DMS53 treated with DMSO at 0.1 percent for 48 hours (cell line): ENCODE data around the gene SELENOO.

Experiments
- DNase-seq: peaks from one replicate; lab custom pipeline; 2025; ENCODE audit not compliant: unreplicated experiment; lab: John Stamatoyannopoulos, UW

The SELENOO gene

DNA sequence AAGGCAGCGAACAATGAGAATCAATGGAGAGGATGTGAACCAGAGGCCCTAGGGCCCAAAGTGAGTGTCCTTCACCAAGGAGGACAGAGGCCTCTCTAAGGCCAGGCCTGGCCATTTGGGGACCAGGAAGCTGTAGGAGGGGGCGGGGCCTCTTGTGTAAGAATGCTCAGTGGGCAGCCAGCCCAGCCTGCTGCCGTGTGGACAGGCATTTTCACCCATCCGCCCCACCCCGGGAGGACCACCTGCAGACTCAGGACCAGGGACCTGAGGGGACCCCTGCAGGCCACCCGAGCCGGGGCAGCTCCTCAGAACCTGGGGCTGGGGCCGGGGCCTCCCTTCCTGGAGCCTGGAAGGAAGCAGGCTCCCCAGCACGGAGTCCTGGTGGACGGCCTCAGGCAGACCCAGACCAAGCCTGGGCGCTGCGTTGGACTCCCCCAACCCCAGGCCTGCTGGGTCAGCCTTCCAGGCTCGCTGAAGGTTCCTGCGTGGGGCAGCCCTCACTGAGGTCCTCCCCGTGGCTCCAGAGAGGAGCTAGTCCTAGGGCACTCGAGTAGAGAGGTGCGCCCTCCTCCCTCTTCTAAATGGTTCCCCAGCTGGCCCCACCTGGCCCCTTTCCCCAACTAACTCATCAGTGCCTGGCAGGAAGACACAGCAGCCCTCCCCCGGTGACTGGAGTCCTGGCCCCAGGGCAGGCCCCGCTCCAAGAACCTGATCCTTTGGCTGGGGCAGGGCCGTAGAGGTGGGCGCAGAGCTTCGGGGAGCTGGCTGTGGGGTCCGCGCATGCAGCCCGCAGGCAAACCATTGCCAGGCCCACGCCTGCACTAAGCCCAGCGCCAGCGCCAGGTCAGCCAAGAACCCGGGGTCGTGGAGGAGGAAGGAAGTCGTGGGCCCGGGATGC is 16.6 kb upstream of the SELENOO start:
- DNase-seq: no peak

DNA sequence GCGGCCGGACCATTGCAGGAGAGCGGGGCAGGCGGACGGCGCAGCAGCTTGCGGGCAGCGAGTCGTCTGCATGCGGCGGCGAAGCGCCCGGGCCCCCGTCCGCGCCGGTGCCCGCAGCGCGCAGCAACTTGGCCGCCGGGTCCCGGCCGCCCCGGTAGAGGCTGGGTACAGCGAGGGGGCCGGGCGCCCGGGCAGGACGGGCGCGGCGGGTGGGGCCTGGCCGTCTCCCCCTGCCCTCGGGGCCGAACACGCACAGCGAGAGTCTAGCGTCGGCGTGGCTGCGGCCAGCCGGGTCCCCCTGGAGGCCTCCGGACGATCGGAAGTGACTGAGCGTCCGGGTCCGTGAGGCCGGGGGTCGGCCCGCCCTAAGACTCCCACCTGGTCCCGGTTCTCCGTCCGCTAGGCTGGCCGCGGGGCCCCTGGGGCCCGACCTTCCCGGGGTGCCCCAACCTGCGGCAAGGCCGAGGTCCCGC is 15.9 kb upstream of the SELENOO start:
- DNase-seq: no peak

DNA sequence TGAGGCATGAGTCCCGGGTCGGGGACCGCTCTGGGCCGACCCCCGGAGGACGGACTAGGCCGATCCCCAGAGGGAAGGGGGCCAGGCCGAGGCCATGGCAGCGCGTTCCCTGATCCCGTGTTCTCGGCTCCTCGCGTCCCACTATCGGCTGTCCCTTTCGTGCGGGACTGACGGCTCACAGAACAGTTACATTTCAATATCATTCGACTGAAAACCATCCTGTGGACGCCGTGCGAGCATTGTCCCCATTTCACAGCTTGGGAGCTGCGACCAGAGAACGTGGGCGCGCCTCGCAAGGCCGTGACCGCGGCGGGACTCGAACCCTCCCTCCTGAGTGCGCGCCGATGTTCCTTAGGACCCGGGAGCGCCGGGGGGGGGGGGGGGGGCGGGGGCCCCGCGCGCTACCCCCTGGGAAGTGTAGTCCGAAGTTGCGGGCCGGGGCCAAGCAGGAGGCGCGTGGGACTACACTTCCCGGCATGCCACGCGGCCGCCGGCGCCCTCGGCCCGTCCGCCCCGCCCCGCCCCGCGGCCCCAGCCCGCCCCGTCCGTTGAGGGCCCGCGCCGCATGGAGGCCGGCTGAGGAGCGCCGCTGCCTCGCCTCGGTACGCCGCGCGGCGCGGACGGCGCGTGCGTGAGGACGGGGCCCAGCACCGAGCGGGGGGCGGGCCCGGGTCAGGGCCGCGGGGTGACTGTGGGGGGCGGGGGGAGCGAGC is 15.3 kb upstream of the SELENOO start, which contains the start of gene TRABD:
TRABD (plus strand) TSS at position 539 of the 713 bp plus-strand sequence. CDS start 7,148 bp downstream, outside the sequence.
- DNase-seq: peak; percentile 53

DNA sequence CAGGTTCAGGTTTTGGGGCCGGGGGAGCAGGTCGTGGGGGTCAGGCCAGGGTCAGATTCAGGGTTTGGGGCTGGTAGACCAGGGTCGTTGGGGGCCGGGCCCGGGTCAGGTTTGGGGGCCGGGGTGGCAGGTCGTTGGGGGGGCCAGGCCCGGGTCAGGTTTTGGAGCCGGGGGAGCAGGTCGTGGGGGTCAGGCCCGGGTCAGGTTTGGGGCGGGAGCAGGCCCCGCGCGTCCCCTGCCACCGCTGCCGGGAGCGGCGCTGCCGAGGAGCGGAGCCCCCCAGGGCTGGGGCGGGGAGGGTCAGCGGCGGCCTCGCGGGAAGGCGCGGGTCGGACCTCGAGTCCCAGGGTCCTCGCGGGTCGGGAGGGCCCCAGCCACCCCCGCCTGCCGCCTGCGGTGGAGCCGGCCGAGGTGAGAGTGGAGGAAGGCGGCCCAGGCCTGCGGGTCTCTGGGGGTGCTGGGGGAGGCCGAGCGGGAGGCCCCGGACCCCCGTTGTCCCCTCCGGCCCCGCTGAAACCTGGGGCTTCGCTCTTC is 14.6 kb upstream of the SELENOO start:
- no peak for DNase-seq

DNA sequence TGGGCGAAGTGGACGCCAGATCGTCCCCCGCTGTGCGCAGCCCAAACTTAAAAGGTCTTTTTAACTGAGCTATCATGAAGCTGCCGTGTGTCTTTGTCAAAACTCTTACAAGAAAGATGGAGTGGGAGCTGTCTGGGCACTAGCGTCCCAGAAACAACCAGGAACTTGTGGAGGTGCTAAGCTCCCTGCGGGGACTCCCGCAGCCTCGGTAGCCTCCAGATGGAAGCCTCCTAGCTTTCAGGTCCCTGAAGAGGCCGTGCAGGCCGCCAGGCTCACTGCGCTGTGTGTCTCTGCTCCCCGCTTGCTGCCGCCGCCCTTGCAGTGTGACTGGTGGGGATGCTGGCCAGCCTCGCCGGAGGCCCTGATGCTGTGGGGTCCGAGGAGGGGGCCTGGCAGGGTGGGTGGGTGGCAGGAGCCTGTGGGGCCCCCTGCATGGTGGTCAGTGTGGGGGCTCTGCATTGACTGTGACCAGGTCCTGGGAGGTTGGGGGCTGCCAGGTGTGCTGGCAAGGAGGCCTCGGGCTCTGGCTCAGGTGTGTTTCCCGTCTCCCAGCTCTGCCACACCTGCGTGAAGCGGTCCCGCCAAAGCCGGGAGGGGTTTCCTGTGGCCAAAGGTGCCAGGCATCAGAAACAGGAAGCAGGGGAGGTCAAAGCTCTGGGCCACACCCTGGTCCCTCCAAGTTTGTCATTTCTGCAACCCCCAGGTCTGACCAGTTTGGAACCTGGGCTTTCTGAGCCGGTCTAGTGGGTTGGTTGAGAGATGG is 13.9 kb upstream of the SELENOO start:
- DNase-seq: no peak

DNA sequence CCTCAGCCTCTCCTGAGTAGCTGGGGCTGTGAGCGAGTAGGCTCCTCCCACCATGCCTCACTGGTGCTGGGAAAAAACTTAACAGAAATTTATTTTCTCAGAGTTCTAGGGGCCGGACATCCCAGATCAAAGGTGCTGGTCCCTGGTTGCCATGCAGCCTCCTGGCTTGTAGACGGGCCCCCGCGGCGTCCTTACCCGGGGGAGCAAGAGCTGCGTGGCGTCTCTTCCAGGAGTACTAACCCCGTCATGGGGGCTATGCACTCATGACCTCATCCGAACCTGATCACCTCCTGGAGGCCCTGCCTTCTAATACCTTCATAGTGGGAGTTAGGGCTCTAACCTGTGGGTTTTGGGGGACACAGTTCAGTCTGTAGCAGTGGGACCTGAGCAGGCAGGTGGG is 12.5 kb upstream of the SELENOO start:
- no peak for DNase-seq

DNA sequence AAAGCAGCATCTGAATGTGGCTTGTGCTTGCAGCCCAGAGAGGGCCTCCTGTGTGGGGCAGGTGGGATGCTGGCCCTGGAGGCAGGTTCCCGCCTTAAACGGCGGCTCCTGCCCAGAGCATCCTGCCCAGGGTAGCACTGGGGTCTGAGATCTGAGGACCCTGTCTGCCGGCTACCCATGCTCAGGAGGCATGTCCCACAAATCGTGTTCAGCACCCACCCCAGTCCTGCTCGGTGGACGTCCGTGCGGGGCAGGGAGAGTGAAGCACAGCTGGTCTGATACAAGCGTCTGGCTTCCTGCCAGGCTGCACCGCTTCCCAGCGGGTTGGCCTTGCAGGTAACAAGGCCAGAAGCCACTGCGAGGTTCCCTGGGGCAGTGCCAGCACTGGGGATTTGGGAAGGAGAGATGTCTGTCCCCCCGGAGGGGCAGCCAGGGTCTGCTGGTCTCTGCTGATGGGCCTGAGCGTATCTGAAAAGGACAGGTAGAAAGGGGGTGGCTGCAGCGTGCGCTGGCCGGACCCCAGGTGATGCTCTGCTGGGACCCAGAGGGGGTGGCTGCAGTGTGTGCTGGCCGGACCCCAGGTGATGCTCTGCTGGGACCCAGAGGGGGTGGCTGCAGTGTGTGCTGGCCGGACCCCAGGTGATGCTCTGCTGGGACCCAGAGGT is 11.5 kb upstream of the SELENOO start:
- DNase-seq: no peak

DNA sequence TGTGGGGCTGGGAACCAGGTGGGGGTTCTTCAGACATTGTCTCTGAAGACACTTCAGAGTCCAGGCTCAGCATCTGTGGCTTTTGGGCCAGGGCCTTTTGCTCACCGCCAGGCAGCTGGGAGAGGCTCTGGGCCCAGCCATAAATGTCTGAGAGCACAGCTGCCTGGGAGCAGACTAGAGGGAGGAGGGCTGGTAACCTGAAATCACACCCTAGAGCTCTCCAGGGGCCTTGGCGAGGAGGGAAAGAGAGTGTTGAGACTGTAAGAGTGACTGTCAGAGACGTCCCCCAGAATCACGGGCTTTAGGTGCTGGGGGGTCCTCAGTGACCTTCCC is 11.0 kb upstream of the SELENOO start:
- DNase-seq: no peak

DNA sequence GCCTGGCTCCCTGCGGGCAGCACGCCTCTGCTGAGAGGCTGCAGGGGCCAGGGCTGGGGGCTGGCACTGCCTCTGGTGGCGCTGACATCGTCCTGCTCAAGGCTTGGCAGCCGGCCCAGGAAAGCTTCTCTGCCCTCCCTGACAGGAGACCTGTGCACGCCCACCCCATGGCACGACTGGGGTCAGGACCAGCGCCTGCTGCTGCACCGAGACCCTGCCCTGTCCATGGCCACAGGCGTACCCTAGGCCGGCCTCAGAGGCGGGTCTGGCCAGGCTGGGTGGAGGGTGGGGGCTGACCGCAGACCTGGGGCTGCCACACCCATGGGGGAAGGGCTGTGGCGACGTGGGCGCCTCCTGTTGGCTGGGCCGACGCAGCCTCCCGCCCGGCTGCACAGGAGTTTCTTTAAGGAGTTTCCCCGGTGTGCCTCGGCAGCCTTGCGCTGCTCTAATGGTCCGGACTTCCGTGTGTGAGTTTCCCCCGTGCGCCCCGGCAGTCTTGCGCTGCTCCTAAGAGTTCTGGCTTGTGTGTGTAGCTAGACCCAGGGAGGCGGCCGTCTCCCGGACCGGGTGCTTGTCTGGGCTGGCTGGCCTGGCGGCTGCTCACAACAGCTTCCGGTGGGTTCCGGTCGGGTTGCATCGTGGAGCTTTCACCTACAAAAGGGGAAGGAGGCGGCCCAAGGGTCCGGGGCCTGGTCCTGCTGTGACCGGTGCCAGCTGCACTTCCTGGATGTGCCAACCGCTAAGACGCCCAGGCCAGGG is 10.4 kb upstream of the SELENOO start:
- DNase-seq: no peak

DNA sequence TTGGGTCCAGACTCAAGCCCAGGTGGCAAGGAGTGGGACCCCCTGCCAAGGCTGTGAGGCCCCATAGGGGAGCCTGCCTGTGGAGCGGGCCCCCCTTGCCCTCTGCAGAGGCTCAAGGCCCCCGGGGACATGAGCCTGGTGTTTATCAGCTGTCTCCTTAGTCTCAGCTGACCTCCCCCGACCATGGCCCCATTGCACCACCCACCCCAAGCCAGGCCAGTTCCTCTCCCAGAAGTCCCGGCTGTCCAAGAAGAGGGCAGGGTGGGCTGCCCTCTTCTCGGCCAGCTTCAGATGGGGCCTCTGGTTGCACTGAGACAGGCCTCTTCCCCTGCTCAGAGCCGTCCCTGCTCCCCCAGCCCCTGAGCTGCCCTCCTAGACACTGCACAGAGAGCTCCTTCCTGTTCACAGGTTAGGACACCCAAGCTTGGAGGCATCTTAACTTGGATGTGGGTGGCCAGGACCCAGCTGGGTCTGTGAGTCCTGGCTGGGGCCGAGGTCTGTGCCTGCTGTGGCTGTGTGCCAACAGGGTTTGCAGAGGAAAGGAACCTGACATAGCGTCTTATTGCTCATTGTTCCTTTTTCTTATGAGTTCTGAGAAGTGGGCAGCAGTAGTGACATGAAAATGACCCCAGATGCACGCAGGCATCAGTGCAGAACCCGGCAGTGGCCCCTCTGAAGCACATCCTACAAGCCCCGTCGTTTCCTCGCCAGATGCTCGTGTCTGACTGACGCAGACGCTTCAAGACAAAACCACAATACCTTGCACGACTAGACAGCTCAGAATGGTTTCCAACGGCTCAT is 9.7 kb upstream of the SELENOO start:
- no peak for DNase-seq

DNA sequence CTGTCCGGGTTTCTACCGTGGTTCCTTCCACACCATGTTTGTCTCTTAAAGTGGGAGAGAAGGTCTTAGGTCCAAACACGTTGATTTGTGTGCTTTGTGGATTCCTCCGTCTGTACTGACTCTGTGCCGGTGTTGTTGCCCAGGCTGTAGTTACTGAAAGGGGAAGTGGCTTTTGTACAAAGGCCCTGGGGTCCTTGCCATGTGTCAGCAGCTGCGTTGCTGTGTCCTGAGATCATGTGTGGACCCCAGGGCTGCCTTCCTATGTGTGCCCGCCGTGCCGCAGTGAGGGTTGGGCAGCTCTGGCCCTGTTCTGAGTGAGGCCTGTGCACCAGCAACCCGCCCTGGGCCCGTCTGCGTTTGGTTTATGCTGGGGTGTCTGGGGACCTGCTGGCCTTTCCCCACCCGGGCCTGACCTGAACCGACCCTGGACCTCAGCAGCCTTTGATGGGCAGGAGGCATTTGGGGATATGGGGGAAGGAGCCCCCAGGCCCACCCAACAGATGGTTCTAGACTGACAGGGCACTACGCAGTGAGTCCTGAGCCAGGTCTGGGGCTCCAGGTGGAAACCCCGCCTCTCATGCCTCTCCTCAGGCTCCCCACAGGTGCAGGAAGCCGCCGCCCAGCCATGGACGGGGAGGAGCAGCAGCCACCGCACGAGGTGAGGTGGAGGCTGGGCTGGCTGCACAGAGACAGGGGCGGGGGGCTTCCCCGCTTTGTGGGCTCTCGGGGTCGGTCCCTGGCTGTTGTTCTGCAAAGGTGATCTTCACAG is 8.2 kb upstream of the SELENOO start:
- DNase-seq: no peak

DNA sequence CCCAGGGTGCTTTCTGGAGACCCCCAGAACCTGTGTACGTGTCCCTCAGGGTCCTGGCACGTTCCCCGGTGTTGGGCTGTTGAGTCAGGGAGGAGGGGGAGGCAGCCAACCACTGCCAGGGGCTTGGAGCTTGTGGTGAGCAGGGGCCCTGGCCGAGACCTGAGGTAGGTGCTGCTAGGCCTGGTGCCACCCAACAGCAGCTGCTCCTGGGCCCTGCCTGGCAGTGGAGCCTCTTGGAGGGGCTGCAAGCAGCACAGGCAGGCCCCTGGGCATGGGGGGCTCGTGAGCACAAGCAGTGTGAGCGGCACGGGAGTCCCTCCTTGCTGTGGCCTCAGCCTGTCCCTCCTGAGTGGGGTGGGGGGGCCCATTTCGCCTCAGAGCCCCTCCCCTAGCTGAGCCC is 7.2 kb upstream of the SELENOO start:
- no peak for DNase-seq

DNA sequence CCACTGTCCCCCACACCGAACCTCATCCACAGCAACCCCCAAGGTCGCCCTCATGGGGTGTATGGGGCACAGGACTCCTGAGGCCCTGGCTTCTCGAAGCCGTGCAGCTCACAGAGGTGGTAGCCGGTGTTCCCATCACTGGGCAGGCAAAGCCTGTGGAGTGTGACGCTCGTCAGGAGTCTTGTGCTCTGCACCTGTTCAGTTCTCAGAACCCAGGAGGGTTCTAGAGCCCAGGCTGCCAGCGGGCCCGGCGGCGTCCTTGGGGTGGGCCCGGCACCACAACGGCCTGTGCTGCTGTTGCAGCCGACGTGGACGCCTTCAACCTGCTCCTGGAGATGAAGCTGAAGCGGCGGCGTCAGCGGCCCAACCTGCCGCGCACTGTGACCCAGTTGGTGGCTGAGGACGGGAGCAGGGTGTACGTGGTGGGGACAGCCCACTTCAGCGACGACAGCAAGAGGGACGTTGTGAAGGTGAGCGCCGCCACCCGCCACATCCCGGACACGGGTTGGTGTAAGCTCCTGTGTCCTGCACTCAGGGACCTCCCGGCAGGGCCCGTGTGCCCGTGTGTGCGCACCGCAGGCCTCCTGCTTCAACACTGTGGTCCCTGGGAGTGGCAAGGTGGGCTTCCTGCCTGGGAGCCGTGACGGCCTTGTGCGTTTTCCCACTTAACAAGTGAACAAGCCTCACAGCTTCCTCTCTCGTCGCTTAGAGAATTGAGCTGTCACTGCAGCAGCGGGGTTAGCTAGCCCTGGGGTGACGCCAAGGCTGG is 6.6 kb upstream of the SELENOO start:
- DNase-seq: no peak

DNA sequence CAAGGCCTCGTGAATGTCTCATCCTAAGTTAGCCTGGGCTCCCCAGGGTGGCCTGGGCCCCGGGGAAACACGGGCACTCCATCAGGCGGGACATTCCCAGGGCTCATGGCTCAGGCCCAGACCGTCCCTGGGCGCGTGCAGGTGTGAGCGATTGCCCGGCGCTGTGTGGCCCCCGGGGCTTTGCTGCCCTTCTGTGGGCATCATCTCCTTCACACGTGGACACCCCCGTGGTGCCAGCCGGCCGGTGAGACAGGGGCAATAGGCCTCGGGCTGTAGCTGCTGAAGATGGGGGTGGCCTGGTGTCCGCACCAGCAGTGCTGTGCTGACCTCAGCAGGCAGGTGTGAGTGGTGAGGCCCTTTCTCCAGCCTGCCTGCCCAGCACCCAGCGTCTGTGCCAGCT is 4.6 kb upstream of the SELENOO start:
- DNase-seq: no peak

DNA sequence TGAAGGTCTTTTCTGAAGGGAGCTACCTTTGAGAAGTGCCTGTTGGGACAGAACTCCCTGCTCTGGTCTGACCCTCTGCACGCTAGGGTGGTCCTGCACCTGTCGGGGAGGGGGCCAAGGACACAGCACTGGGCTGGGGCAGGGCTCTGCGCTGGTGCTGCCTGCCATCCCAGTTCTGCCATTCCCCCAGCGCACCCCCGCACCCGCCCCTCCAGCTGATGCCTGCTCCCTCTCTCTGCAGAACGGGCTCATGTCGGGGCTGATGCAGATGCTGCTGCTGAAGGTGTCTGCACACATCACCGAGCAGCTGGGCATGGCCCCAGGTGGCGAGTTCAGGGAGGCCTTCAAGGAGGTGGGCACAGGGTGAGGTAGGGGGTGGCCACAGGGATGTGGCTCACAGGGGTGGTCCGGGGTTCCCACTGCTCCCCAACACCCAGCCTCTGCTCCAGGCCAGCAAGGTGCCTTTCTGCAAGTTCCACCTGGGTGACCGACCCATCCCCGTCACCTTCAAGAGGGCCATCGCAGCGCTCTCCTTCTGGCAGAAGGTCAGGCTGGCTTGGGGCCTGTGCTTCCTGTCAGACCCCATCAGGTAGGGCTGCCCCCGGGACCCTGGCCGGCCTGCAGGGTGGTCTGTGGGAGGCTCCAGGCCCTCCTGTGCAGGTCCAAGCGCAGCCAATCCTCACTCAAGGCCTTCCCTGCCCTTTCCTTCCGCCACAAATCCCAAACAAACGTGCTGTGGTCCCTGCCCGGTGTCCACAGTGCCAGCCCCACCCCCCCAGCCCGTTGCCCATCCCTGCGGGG is 3.6 kb upstream of the SELENOO start:
- DNase-seq: no peak

DNA sequence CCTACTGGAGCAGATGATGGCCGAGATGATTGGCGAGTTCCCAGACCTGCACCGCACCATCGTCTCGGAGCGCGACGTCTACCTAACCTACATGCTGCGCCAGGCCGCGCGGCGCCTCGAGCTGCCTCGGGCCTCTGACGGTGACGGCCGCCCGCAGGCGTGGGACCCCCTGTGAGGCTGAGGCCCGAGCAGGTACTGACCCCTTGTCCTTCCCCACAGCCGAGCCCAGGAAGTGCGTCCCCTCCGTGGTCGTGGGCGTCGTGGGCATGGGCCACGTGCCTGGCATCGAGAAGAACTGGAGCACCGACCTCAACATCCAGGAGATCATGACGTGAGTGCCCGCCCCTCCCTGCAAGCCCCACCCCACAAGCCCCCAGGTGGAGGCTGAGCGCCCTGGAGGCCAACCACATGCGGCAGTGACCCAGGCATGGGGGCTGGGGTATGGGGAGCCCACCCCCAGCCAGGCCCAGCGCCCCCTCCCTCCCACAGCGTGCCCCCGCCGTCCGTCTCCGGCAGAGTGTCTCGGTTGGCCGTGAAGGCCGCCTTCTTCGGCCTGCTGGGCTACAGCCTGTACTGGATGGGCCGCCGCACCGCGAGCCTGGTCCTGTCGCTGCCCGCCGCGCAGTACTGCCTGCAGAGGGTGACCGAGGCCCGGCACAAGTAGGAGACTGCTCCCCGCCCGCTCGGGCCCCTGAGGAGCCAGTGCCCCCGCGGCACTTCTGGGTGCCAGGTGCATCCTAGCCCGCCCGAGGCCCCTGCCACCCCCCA is 2.8 kb upstream of the SELENOO start:
- DNase-seq: no peak
